Fibroblast of lung (primary cell): ENCODE measurements around the gene WWOX. TPM values are rescaled to one million over a fixed set of nuclear protein-coding genes. Genes with fewer than 3 reads are reported as not detected.
A peak's percentile ranks its signal among the peaks of the same experiment; 100 is the strongest.

Experiments used
- DNase-seq, 2 donors: peaks; one replicate each; pipeline versions ENCODE4 v3.0.0 to v3.0.0-alpha.2; 2010; ENCODE audit warnings: low read depth in 2 of 2
- H2AFZ ChIP-seq: 2 replicates; pipeline ENCODE4 v1.5.1; 2012; ENCODE audit warnings: low read length, control low read depth, inconsistent platforms
- H3K27ac ChIP-seq: 2 replicates; pipeline ENCODE4 v1.5.1; 2011; ENCODE audit warnings: low read length, control low read depth; ENCODE audit not compliant: insufficient read depth
- H3K27me3 ChIP-seq: 2 replicates; pipeline ENCODE4 v1.5.1; 2011; ENCODE audit warnings: mild to moderate bottlenecking, low read length; ENCODE audit not compliant: control insufficient read depth, insufficient read depth
- H3K36me3 ChIP-seq: 2 replicates; pipeline ENCODE4 v1.5.1; 2011; ENCODE audit warnings: low read length; ENCODE audit not compliant: control insufficient read depth, insufficient read depth
- H3K4me1 ChIP-seq: 2 replicates; pipeline ENCODE4 v1.5.1; 2011; ENCODE audit warnings: low read length; ENCODE audit not compliant: control insufficient read depth, insufficient read depth; ENCODE audit errors: extremely low read depth
- H3K4me2 ChIP-seq: 2 replicates; pipeline ENCODE4 v1.5.1; 2011; ENCODE audit warnings: low read length, control low read depth; ENCODE audit not compliant: insufficient read depth; ENCODE audit errors: extremely low read depth
- H3K4me3 ChIP-seq, 4 experiments: fragments of 200-600 bp in 1 of 4; sonication (generic) in 1 of 4; replicated peaks in 1 of 4; 2 replicates each; pipeline ENCODE4 v1.5.1; 2011 to 2016; ENCODE audit warnings: low read length in 4 of 4, low read depth in 3 of 4, mild to moderate bottlenecking in 3 of 4, control low read depth in 2 of 4, inconsistent platforms in 1 of 4, mixed read lengths in 1 of 4; ENCODE audit not compliant: insufficient read depth in 1 of 4; ENCODE audit errors: control extremely low read depth in 1 of 4
- H3K79me2 ChIP-seq: 2 replicates; pipeline ENCODE4 v1.5.1; 2012; ENCODE audit warnings: mild to moderate bottlenecking, low read length, inconsistent platforms; ENCODE audit not compliant: control insufficient read depth, insufficient read depth
- H3K9ac ChIP-seq: 2 replicates; pipeline ENCODE4 v1.5.1; 2011; ENCODE audit warnings: mild to moderate bottlenecking, low read length, control low read depth; ENCODE audit not compliant: insufficient read depth
- H3K9me3 ChIP-seq: 2 replicates; pipeline ENCODE4 v1.5.1; 2012; ENCODE audit warnings: low read depth, low read length; ENCODE audit not compliant: control insufficient read depth, insufficient read depth
- H4K20me1 ChIP-seq: 2 replicates; pipeline ENCODE4 v1.5.1; 2011; ENCODE audit warnings: low read length; ENCODE audit not compliant: control insufficient read depth, insufficient read depth; ENCODE audit errors: extremely low read depth
- CTCF ChIP-seq, 2 donors: IDR thresholded peaks in 1 of 2; conservative IDR thresholded peaks in 1 of 2; 1 replicate in 1 of 2; 2 replicates in 1 of 2; pipeline ENCODE4 v1.5.1; 2011 to 2012; ENCODE audit warnings: low read length in 2 of 2, control low read depth in 1 of 2, inconsistent platforms in 1 of 2, low read depth in 1 of 2, mild to moderate bottlenecking in 1 of 2
- EZH2 ChIP-seq: IDR thresholded peaks from 2 replicates; pipeline ENCODE4 v1.5.1; 2012; ENCODE audit warnings: low read length, control low read depth, mild to moderate bottlenecking; ENCODE audit errors: missing control alignments
- polyA plus RNA-seq, 2 donors: library from polyadenylated mRNA; depleted of rRNA in 1 of 2; stranded (reverse) in 1 of 2; unstranded in 1 of 2; fragments of >200 nt; gene quantifications; 2 replicates each; pipeline ENCODE4 v1.2.1, GENCODE V29; 2011 to 2012; ENCODE audit warnings: missing spikeins in 1 of 2
- total RNA-seq: library from RNA; depleted of rRNA; stranded (reverse); fragments of >200 nt; gene quantifications from 2 replicates; pipeline ENCODE4 v1.2.1, GENCODE V29; 2014

Gene WWOX
- total and polyA plus RNA-seq, 2 donors (not counting 1 experiment from before 2014, with no cell fraction given): 5.6 to 16.3 TPM

DNA sequence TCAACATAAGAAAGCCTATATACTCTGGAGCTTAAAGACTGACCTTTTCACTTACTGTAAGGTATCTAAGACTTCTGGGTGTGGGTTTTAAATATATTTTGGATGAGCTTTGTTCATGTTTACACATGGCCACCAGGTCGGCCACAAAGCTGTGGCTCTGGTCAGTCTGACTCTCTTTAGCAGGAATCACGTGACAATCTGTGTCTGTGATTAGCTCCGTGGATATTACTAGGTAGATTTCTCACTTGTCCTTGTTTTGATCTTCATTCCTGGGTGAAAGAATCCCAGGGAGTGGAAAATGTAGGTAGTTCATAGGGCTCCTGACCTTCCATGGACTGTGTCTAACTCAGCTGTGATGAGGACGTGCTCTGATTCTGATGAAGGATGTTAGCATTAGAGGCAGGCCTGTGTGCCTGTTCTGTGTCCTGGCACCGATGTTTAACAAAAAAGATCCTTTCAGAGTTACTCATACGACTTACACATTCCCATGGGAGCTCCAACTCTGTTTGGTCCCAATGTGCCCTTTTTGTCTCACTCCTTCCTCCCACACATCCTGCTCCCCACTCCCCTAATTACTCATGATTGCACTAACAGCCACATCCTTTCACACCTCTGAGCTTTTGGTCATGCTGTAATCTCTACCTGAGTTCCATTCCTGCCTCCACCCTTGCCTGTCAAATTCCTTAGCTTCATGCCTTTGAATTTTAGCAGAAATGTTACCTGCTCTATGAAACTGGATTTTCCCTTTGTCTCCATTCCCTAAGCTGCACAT, 1076.0 kb downstream of the WWOX start:
- DNase-seq: no peak
- no peak overlapping the region for H2AFZ ChIP-seq
- no peaks in the 10 kb centered on the region for H4K20me1 ChIP-seq
- H3K9me3 ChIP-seq: no peaks in the 10 kb centered on the region
- no peak overlapping the region for H3K4me3 ChIP-seq
- TF ChIP-seq EZH2 (no peak), CTCF (conservative IDR thresholded peaks at IDR 0.05 in 1 of 2, IDR thresholded peaks at IDR 0.05 in 1 of 2; ENCODE audit: low read depth in 1 of 2, low read length in 2 of 2) (no peak)
- H3K9ac ChIP-seq: no peak overlapping the region
- no peaks in the 10 kb centered on the region for H3K4me1 ChIP-seq
- no peak overlapping the region for H3K27ac ChIP-seq
- H3K4me2 ChIP-seq: no peak overlapping the region
- H3K36me3 ChIP-seq: no peaks in the 10 kb centered on the region
- H3K27me3 ChIP-seq: no peaks in the 10 kb centered on the region
- no peaks in the 10 kb centered on the region for H3K79me2 ChIP-seq

DNA sequence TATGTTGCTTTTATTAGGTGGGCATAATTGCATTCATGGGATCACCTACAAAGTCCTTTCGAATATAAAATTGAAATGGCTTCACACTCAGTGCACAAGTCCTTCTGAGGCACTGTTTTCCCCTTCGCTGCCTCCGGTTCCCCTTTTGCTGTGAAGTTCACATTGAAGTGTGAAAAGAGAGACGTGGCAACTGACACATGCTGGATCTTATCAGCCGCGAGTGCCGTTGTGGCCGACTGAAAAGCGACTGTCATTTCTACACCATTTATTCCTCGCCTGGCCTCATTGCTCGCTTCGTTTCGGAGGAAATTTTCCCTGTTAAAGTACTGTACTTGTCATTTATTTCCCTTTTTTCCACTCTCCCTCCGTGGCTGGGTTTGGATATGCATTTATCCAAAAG, 1077.6 kb downstream of the WWOX start:
- DNase-seq: no peak
- Histone ChIP-seq H3K79me2 (no peaks in the 10 kb centered on the region), H3K4me2 (no peak overlapping the region), H3K27ac (no peak overlapping the region), H3K9me3 (no peaks in the 10 kb centered on the region), H3K9ac (no peak overlapping the region), H3K27me3 (no peaks in the 10 kb centered on the region), H3K4me3 (no peak overlapping the region), H3K4me1 (no peaks in the 10 kb centered on the region), H2AFZ (no peak overlapping the region), H3K36me3 (no peaks in the 10 kb centered on the region), H4K20me1 (no peaks in the 10 kb centered on the region)
- no peak for TF ChIP-seq CTCF (conservative IDR thresholded peaks at IDR 0.05 in 1 of 2, IDR thresholded peaks at IDR 0.05 in 1 of 2; ENCODE audit: low read depth in 1 of 2, low read length in 2 of 2)
- TF ChIP-seq EZH2: no peak

- DNase-seq: peak in 1 of 2 donors; percentile 85
- TF ChIP-seq CTCF (conservative IDR thresholded peaks at IDR 0.05 in 1 of 2, IDR thresholded peaks at IDR 0.05 in 1 of 2; ENCODE audit: low read depth in 1 of 2, low read length in 2 of 2) (no peak), EZH2 (no peak)
- no peaks in the 10 kb centered on the region for H3K79me2 ChIP-seq
- H4K20me1 ChIP-seq: no peaks in the 10 kb centered on the region
- no peak overlapping the region for H3K9ac ChIP-seq
- H3K4me3 ChIP-seq: no peak overlapping the region
- H3K27me3 ChIP-seq: no peaks in the 10 kb centered on the region
- H3K4me2 ChIP-seq: no peak overlapping the region
- no peaks in the 10 kb centered on the region for H3K36me3 ChIP-seq
- no peak overlapping the region for H2AFZ ChIP-seq
- H3K27ac ChIP-seq: no peak overlapping the region
- no peaks in the 10 kb centered on the region for H3K4me1 ChIP-seq
- no peaks in the 10 kb centered on the region for H3K9me3 ChIP-seq
These were observed 1082.0 kb downstream of the WWOX start for GRCh38 chr16:79181419-79181818.
